NOMO-1 treated with DMSO at 0.1 percent for 48 hours (cell line): Measurements from ENCODE around the gene DHRS11.

Experiments
- DNase-seq: peaks from one replicate; lab custom pipeline; 2025; ENCODE audit not compliant: unreplicated experiment; lab: John Stamatoyannopoulos, UW

The DHRS11 gene

GRCh38 chr17:36647636-36648035, 56.0 kb downstream of the DHRS11 start:
- DNase-seq: no peak

GRCh38 chr17:36650096-36650775, 58.6 kb downstream of the DHRS11 start:
- no peak for DNase-seq
